CD14-positive monocyte (primary cell): ENCODE measurements around the gene USP24. TPM values are rescaled to one million over a fixed set of nuclear protein-coding genes. Genes with fewer than 3 reads are reported as not detected.

ENCODE experiments used
- DNase-seq, 3 donors: peaks; one replicate each; pipeline ENCODE4 v3.0.0-alpha.2; 2011 to 2022
- H2AFZ ChIP-seq: 2 replicates; pipeline ENCODE4 v1.6.0; 2012; ENCODE audit warnings: mild to moderate bottlenecking, low read depth, low read length, inconsistent platforms; ENCODE audit not compliant: insufficient read depth, poor library complexity, severe bottlenecking
- H3K27ac ChIP-seq, 2 donors: 1 replicate in 1 of 2; 2 replicates in 1 of 2; pipeline ENCODE4 v1.5.1; 2012 to 2013; ENCODE audit warnings: low read length in 2 of 2, control low read depth in 1 of 2, inconsistent platforms in 1 of 2, low read depth in 1 of 2, mild to moderate bottlenecking in 1 of 2
- H3K27me3 ChIP-seq, 2 donors: one replicate each; pipeline versions ENCODE4 v1.6.0 to v1.6.1; 2011 to 2013; ENCODE audit warnings: low read length in 2 of 2; ENCODE audit not compliant: control insufficient read depth in 2 of 2, insufficient read depth in 2 of 2
- H3K36me3 ChIP-seq, 2 donors: replicated peaks in 1 of 2; 1 replicate in 1 of 2; 2 replicates in 1 of 2; pipeline versions ENCODE4 v1.5.1 to v1.6.1; 2012 to 2013; ENCODE audit warnings: low read length in 2 of 2, control low read depth in 1 of 2, inconsistent platforms in 1 of 2, mild to moderate bottlenecking in 1 of 2; ENCODE audit not compliant: insufficient read depth in 2 of 2, control insufficient read depth in 1 of 2
- H3K4me1 ChIP-seq, 2 donors: 1 replicate in 1 of 2; 2 replicates in 1 of 2; pipeline versions ENCODE4 v1.5.1 to v1.6.1; 2012 to 2013; ENCODE audit warnings: low read length in 2 of 2, control low read depth in 1 of 2, inconsistent platforms in 1 of 2, mild to moderate bottlenecking in 1 of 2, moderate library complexity in 1 of 2; ENCODE audit not compliant: insufficient read depth in 2 of 2, control insufficient read depth in 1 of 2
- H3K4me2 ChIP-seq: replicated peaks from 2 replicates; pipeline ENCODE3; 2012; ENCODE audit warnings: low read length, moderate library complexity, mild to moderate bottlenecking; ENCODE audit not compliant: poor library complexity, severe bottlenecking; ENCODE audit errors: extremely low read depth
- H3K4me3 ChIP-seq, 3 experiments: fragments of 200-600 bp in 1 of 3; sonication (generic) in 1 of 3; replicated peaks in 1 of 3; 1 replicate in 2 of 3; 2 replicates in 1 of 3; pipeline ENCODE4 v1.5.1; 2011 to 2013; ENCODE audit warnings: low read length in 3 of 3, mild to moderate bottlenecking in 3 of 3, control low read depth in 2 of 3, low read depth in 2 of 3, inconsistent platforms in 1 of 3, moderate library complexity in 1 of 3
- H3K79me2 ChIP-seq: 2 replicates; pipeline ENCODE4 v1.6.0; 2012; ENCODE audit warnings: mild to moderate bottlenecking, control low read depth, inconsistent platforms, low read length, moderate library complexity; ENCODE audit not compliant: insufficient read depth
- H3K9ac ChIP-seq: 2 replicates; pipeline ENCODE4 v1.6.0; 2017; ENCODE audit warnings: low read length, mild to moderate bottlenecking; ENCODE audit not compliant: insufficient read depth, poor library complexity, severe bottlenecking
- H3K9me3 ChIP-seq, 2 donors: replicated peaks in 1 of 2; 1 replicate in 1 of 2; 2 replicates in 1 of 2; pipeline versions ENCODE4 v1.5.1 to v1.6.1; 2012 to 2013; ENCODE audit warnings: low read length in 2 of 2, control low read depth in 1 of 2; ENCODE audit not compliant: control insufficient read depth in 1 of 2, insufficient read depth in 1 of 2
- H4K20me1 ChIP-seq: 2 replicates; pipeline ENCODE4 v1.6.0; 2012; ENCODE audit warnings: mild to moderate bottlenecking, low read length, control low read depth, moderate library complexity; ENCODE audit not compliant: insufficient read depth
- H3K27ac Mint-ChIP-seq, 7 donors: one replicate each; pipeline ENCODE4 v1.8.0; 2020; ENCODE audit warnings: mild to moderate bottlenecking in 7 of 7, mixed read lengths in 7 of 7, moderate library complexity in 6 of 7, inconsistent platforms in 2 of 7
- H3K27me3 Mint-ChIP-seq, 3 donors: one replicate each; pipeline ENCODE4 v1.8.0; 2021 to 2022; ENCODE audit warnings: low read depth in 3 of 3, mild to moderate bottlenecking in 3 of 3, mixed read lengths in 3 of 3, moderate library complexity in 3 of 3, inconsistent platforms in 1 of 3
- H3K36me3 Mint-ChIP-seq, 2 donors: one replicate each; pipeline ENCODE4 v1.8.0; 2020; ENCODE audit warnings: mixed read lengths in 2 of 2, inconsistent platforms in 1 of 2, mild to moderate bottlenecking in 1 of 2
- H3K4me1 Mint-ChIP-seq: one replicate; pipeline ENCODE4 v1.8.0; 2020; ENCODE audit warnings: mild to moderate bottlenecking, mixed read lengths
- H3K4me3 Mint-ChIP-seq, 2 donors: one replicate each; pipeline ENCODE4 v1.8.0; 2020; ENCODE audit warnings: mild to moderate bottlenecking in 2 of 2, mixed read lengths in 2 of 2, moderate library complexity in 1 of 2
- H3K9me3 Mint-ChIP-seq, 7 donors: one replicate each; pipeline ENCODE4 v1.8.0; 2020 to 2022; ENCODE audit warnings: mixed read lengths in 7 of 7, mild to moderate bottlenecking in 6 of 7, moderate library complexity in 6 of 7, inconsistent platforms in 2 of 7
- CTCF ChIP-seq: fragments of 200-600 bp; IDR thresholded peaks from one replicate; pipeline ENCODE4 v1.8.0; 2022; ENCODE audit warnings: antibody characterized with exemption, mild to moderate bottlenecking
- WGBS: methylation state at CpG from one replicate; pipeline ENCODE4 v1.1.5; 2013; ENCODE audit warnings: missing lambda C conversion rate; ENCODE audit not compliant: insufficient coverage; 5-methylcytosine and 5-hydroxymethylcytosine counted together
- intact Hi-C, 2 donors: fragments of 100-400 bp; cut with micrococcal nuclease; formaldehyde crosslinking; loops; one replicate each; pipeline versions ENCODE4 v1.15.0 to v1.15.1; 2023
- polyA plus RNA-seq, 3 donors: library from polyadenylated mRNA; depleted of rRNA in 1 of 3; unstranded in 2 of 3; stranded (reverse) in 1 of 3; fragments of 300-500 nt in 2 of 3; fragments of >200 nt in 1 of 3; fragmentation: Illumina TruSeq in 2 of 3; gene quantifications; 1 replicate in 2 of 3; 2 replicates in 1 of 3; pipeline ENCODE4 v1.2.3, GENCODE V29; 2012 to 2021

Gene USP24
- polyA plus RNA-seq, 3 donors = 1.1 to 14.2 (median 2.1) TPM

- intact Hi-C loops = no loop called here
- peaks cover 21 to 23% of the 10 kb centered on the region in 2 donors for H3K36me3 ChIP-seq
- H3K27me3 Mint-ChIP-seq = peaks cover 0 to 4% (median 4%) of the 10 kb centered on the region in 3 donors
- no peaks in the 10 kb centered on the region for H3K9me3 ChIP-seq
- H3K4me3 ChIP-seq = no peak overlapping the region
- 95% methylated on average over 6 of the region's 9 CpGs for WGBS
- no peak overlapping the region for H3K4me2 ChIP-seq
- peaks cover 16 to 23% of the 10 kb centered on the region in 2 donors for H3K36me3 Mint-ChIP-seq
- H3K4me1 Mint-ChIP-seq = peaks cover 2% of the 10 kb centered on the region
- no peaks in the 10 kb centered on the region for H3K27me3 ChIP-seq
- no peak overlapping the region for H3K4me3 Mint-ChIP-seq
- TF ChIP-seq CTCF = no peak
- H3K27ac ChIP-seq = no peak overlapping the region
- no peak overlapping the region for H3K9ac ChIP-seq
- no peaks in the 10 kb centered on the region for H3K79me2 ChIP-seq
- H3K4me1 ChIP-seq = no peaks in the 10 kb centered on the region
- H2AFZ ChIP-seq = no peak overlapping the region
- DNase-seq = no peak
- H4K20me1 ChIP-seq = no peaks in the 10 kb centered on the region
- no peak overlapping the region for H3K27ac Mint-ChIP-seq
- H3K9me3 Mint-ChIP-seq = no peaks in the 10 kb centered on the region
These were observed 151.6 kb downstream of the USP24 start for GRCh38 chr1:55063577-55063942.

GRCh38 chr1:55062801-55063576 lies 152.2 kb downstream of the USP24 start:
- H3K36me3 ChIP-seq = peaks cover 15 to 17% of the 10 kb centered on the region in 2 donors
- peaks cover 14 to 19% of the 10 kb centered on the region in 2 donors for H3K36me3 Mint-ChIP-seq
- H3K27ac Mint-ChIP-seq = no peak overlapping the region
- no peaks in the 10 kb centered on the region for H3K9me3 Mint-ChIP-seq
- H3K79me2 ChIP-seq = no peaks in the 10 kb centered on the region
- H2AFZ ChIP-seq = no peak overlapping the region
- no peak overlapping the region for H3K4me3 ChIP-seq
- H4K20me1 ChIP-seq = no peaks in the 10 kb centered on the region
- H3K27me3 ChIP-seq = no peaks in the 10 kb centered on the region
- no peaks in the 10 kb centered on the region for H3K4me1 ChIP-seq
- no peak overlapping the region for H3K27ac ChIP-seq
- TF ChIP-seq CTCF = no peak
- H3K4me1 Mint-ChIP-seq = peaks cover 2% of the 10 kb centered on the region
- DNase-seq = no peak
- WGBS = 96% methylated on average over 29 of the region's 29 CpGs
- H3K9ac ChIP-seq = no peak overlapping the region
- H3K4me3 Mint-ChIP-seq = no peak overlapping the region
- intact Hi-C loops = no loop called here
- peaks cover 2 to 4% (median 4%) of the 10 kb centered on the region in 3 donors for H3K27me3 Mint-ChIP-seq
- no peaks in the 10 kb centered on the region for H3K9me3 ChIP-seq
- no peak overlapping the region for H3K4me2 ChIP-seq
